Small intestine (tissue), 16 donors: ENCODE results near the gene ADAM22. TPM values are rescaled to one million over a fixed set of nuclear protein-coding genes. Genes with fewer than 3 reads are reported as not detected.
"Not testable (repeated sequence)": the region's sequence is repeated elsewhere in the genome, so short reads cannot be mapped to it uniquely, and the experiment has no call there.

ENCODE experiments used
- DNase-seq, 2 donors: peaks; one replicate each; pipeline versions ENCODE4 v3.0.0 to v3.0.0-alpha.2; 2013
- FAIRE-seq: peaks from 2 replicates; lab custom pipeline; 2012; peaks lifted over from hg19 to GRCh38; lab: Jason Lieb, UNC
- H3K27ac ChIP-seq, 3 donors: one replicate each; pipeline ENCODE4 v1.5.1; 2013; ENCODE audit warnings: low read length in 2 of 3, mild to moderate bottlenecking in 2 of 3, control low read depth in 1 of 3, inconsistent platforms in 1 of 3, low read depth in 1 of 3, moderate library complexity in 1 of 3
- H3K27me3 ChIP-seq, 3 donors: one replicate each; pipeline ENCODE4 v1.6.1; 2013; ENCODE audit warnings: low read length in 3 of 3, inconsistent platforms in 1 of 3; ENCODE audit not compliant: control insufficient read depth in 3 of 3, insufficient read depth in 3 of 3
- H3K36me3 ChIP-seq, 3 donors: one replicate each; pipeline ENCODE4 v1.6.1; 2013; ENCODE audit warnings: low read length in 3 of 3, inconsistent platforms in 1 of 3, low read depth in 1 of 3, mild to moderate bottlenecking in 1 of 3, moderate library complexity in 1 of 3; ENCODE audit not compliant: control insufficient read depth in 3 of 3, insufficient read depth in 2 of 3
- H3K4me1 ChIP-seq, 3 donors: one replicate each; pipeline ENCODE4 v1.6.1; 2013; ENCODE audit warnings: low read length in 2 of 3, inconsistent platforms in 1 of 3, low read depth in 1 of 3, mild to moderate bottlenecking in 1 of 3, moderate library complexity in 1 of 3; ENCODE audit not compliant: control insufficient read depth in 3 of 3, insufficient read depth in 2 of 3
- H3K4me3 ChIP-seq, 3 donors: one replicate each; pipeline ENCODE4 v1.5.1; 2013; ENCODE audit warnings: low read length in 3 of 3, control low read depth in 1 of 3, inconsistent platforms in 1 of 3, low read depth in 1 of 3, mild to moderate bottlenecking in 1 of 3, moderate library complexity in 1 of 3
- H3K9me3 ChIP-seq, 2 donors: one replicate each; pipeline ENCODE4 v1.6.1; 2013; ENCODE audit warnings: low read depth in 1 of 2, low read length in 1 of 2; ENCODE audit not compliant: control insufficient read depth in 2 of 2, insufficient read depth in 1 of 2
- WGBS, 3 donors: extraction: QIAGEN DNeasy Blood & Tissue Kit; methylation state at CpG; one replicate each; pipeline ENCODE4 v1.1.7; 2013; 5-methylcytosine and 5-hydroxymethylcytosine counted together
- long read RNA-seq, 10 donors: transcript quantifications; one replicate each; lab custom pipeline, GENCODE V29; 2026
- polyA plus RNA-seq, 4 donors: library from polyadenylated mRNA; stranded (reverse) in 3 of 4; unstranded in 1 of 4; fragments of 200-250 nt in 3 of 4; fragments of 120-200 nt in 1 of 4; gene quantifications; one replicate each; pipeline versions ENCODE4 v1.2.1 to v1.2.3, GENCODE V29; 2013
- donor health status: healthy with polysubstance abuse.
- donor health status: control.
- donor health status: control.
- donor health status: Bipolar disorder and iron deficiency.
- donor health status: healthy.

Gene ADAM22, protein sequence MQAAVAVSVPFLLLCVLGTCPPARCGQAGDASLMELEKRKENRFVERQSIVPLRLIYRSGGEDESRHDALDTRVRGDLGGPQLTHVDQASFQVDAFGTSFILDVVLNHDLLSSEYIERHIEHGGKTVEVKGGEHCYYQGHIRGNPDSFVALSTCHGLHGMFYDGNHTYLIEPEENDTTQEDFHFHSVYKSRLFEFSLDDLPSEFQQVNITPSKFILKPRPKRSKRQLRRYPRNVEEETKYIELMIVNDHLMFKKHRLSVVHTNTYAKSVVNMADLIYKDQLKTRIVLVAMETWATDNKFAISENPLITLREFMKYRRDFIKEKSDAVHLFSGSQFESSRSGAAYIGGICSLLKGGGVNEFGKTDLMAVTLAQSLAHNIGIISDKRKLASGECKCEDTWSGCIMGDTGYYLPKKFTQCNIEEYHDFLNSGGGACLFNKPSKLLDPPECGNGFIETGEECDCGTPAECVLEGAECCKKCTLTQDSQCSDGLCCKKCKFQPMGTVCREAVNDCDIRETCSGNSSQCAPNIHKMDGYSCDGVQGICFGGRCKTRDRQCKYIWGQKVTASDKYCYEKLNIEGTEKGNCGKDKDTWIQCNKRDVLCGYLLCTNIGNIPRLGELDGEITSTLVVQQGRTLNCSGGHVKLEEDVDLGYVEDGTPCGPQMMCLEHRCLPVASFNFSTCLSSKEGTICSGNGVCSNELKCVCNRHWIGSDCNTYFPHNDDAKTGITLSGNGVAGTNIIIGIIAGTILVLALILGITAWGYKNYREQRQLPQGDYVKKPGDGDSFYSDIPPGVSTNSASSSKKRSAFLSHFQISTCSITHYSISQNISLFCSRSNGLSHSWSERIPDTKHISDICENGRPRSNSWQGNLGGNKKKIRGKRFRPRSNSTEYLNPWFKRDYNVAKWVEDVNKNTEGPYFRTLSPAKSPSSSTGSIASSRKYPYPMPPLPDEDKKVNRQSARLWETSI
- polyA plus RNA-seq = 1 to 10 TPM in 1 of 4 donors, under 1 TPM in 1, not detected in 2; 0.94 to 7.6 TPM
- long read RNA-seq, donor 1 = 0 reads
- long read RNA-seq, donor 2 = 0 reads
- long read RNA-seq, donor 3 = 0 reads
- long read RNA-seq, donor 4 = 0 reads
- long read RNA-seq, donor 5 = 0 reads
- long read RNA-seq, donor 6, partial matches to known transcripts = 419 of 577 reads
- long read RNA-seq, donor 6, other reads (novel, unspliced or antisense) = 158 of 577 reads
- long read RNA-seq, donor 7 = 0 reads
- long read RNA-seq, donor 8 = 0 reads
- long read RNA-seq, donor 9 = 0 reads
- long read RNA-seq, donor 10, partial matches to known transcripts = 453 of 749 reads
- long read RNA-seq, donor 10, other reads (novel, unspliced or antisense) = 296 of 749 reads

DNA sequence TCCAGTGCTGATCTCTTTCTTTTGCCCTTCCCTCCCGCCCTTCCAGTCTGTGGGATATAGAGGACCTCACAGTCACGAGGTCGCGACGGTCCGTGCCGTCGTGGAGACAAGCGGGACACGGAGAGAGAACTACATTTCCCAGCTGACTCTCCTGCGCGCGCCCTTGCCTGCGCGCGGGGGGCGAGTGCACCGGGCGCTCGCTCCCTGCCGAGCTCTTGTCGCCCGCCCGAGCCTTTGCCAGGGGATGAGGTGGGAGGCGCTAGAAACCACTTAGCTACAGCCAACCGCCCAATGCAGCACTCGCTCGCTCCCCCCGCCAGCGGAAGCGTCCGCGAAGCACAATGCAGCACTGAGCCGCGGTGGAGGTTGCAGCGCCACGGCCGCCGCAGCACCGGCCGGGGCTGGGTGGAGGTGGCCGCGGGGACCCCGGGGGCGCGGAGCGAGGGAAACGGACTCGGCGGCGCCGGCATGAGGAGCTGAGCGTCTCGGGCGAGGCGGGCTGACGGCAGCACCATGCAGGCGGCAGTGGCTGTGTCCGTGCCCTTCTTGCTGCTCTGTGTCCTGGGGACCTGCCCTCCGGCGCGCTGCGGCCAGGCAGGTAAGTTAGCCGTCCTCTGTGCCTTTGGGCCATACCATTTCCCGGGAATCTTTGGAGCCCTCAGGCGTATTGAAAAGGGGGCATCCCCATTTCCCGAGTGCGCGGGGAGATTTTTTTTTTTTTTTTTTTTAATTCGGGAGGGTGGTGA is at the start of gene ADAM22:
ADAM22 (plus strand) TSS at position 299 of the 746 bp plus-strand sequence; CDS start at position 514, 215 bp downstream.
- Histone ChIP-seq H3K27ac (peak within 1 kb of the TSS in 1 of 3 donors; percentile 35), H3K36me3 (no peaks in the 10 kb centered on the region), H3K4me1 (peaks cover 2 to 5% (median 3%) of the 10 kb centered on the region in 3 donors), H3K4me3 (peak within 1 kb of the TSS; percentile 61 to 67 (median 64)), H3K9me3 (no peaks in the 10 kb centered on the region), H3K27me3 (peaks cover 0 to 4% (median 2%) of the 10 kb centered on the region in 3 donors)
- DNase-seq (peak; percentile 65 to 95), FAIRE-seq (no peak)
- 0 to 1% (median 0%) methylated on average over 64 to 70 of the region's 70 CpGs for WGBS, 3 donors

DNA sequence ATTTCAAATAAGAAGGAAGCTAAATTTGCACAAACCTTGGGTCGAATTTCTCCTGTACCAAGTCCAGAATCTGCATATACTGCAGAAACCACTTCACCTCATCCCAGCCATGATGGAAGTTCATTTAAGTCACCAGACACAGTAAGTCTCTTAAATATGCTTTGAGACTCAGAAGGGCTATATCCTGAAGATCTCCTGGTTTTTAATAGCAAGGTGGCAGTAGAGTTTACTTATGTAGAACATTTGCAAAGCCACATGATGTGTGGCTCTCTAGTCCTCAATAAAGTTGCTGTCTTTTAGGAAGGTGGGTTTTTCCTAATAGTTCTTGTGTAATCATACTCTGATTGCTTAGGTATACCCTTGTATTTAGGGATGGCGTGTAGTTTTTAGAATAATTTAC is 49.0 kb upstream of the ADAM22 start:
- no peaks in the 10 kb centered on the region for H3K9me3 ChIP-seq
- no peak for DNase-seq

DNA sequence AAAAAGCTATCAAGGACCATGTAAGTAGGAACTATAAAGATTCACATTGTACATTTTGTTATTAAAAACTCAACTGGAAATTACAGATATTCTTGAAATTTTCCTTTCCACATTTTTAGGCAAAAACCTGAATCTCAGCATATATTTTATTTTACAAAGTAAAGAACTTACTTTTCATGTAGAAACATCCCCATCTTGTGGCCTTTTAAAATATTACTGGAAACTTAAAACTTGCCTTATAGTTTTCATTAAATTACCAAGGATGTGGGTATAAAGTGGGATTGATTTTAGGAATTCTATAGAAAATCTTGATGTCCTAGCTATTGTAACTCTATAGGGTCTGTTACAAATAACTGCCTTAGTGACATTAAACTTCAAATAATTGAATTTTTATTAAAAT is 47.2 kb upstream of the ADAM22 start:
- DNase-seq (peak; percentile 35 to 52), FAIRE-seq (peak; percentile 93)
- no peak overlapping the region for H3K4me3 ChIP-seq
- no peaks in the 10 kb centered on the region for H3K27me3 ChIP-seq
- H3K4me1 ChIP-seq = no peaks in the 10 kb centered on the region
- H3K27ac ChIP-seq = no peak overlapping the region
- H3K36me3 ChIP-seq = peaks cover 0 to 14% (median 0%) of the 10 kb centered on the region in 3 donors
- H3K9me3 ChIP-seq = no peaks in the 10 kb centered on the region

More for the DNA sequence above, 49.0 kb upstream of the ADAM22 start:
- H3K4me1 ChIP-seq = no peaks in the 10 kb centered on the region
- 76 to 88% (median 82%) methylated on average over 2 of the region's 2 CpGs for whole genome bisulfite sequencing, 3 donors
- no peak overlapping the region for H3K27ac ChIP-seq
- no peak for FAIRE-seq
- no peaks in the 10 kb centered on the region for H3K27me3 ChIP-seq
- H3K4me3 ChIP-seq = no peak overlapping the region
- H3K36me3 ChIP-seq = peaks cover 0 to 13% (median 0%) of the 10 kb centered on the region in 3 donors

DNA sequence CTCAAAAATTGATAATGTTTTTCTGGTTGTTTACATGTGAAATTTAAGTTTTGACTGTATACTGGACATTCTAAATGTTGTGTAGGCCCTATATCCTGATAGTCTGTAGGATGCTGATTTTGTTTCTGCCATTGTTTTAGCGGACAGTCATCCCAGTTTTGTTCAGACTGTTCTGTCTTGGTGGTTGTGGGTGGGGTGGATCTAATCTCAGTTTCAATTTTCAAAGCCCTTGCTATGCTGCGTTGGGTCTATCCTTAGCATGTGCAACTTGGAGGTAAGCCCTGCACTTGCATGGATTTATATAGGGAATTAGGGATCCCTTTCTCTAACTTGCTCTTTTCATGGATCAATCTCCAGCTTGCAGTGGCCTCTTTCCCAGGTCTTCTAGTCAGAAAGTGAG is 38.7 kb upstream of the ADAM22 start:
- 87 to 95% (median 94%) methylated on average over 2 of the region's 2 CpGs for WGBS, 3 donors
- H3K36me3 ChIP-seq = peaks cover 0 to 9% (median 3%) of the 10 kb centered on the region in 3 donors
- H3K4me3 ChIP-seq = no peak overlapping the region
- no peaks in the 10 kb centered on the region for H3K4me1 ChIP-seq
- H3K27ac ChIP-seq = no peak overlapping the region
- H3K27me3 ChIP-seq = no peaks in the 10 kb centered on the region
- FAIRE-seq = no peak
- no peaks in the 10 kb centered on the region for H3K9me3 ChIP-seq
- DNase-seq = no peak

DNA sequence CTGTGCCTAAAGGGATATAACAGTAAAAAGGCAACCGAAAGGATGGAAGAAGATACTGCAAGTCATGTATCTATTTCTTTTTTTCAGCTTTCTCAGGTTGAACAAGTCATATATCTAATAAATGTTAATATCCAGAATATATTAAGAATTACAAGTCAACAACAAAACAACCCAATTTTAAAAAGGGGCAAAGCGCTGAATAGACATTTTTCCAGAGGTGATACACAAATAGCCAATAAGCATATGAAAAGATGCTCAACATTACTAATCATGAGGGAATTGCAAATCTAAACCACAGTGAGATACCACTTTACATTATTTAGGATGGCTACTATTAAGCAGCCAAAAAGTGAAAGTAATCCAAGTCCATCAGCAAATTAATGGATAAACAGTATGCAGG is 34.8 kb upstream of the ADAM22 start:
- no peaks in the 10 kb centered on the region for H3K27me3 ChIP-seq
- no peak overlapping the region for H3K27ac ChIP-seq
- H3K4me3 ChIP-seq = no peak overlapping the region
- FAIRE-seq = no peak
- DNase-seq = no peak
- H3K9me3 ChIP-seq = no peaks in the 10 kb centered on the region
- no peaks in the 10 kb centered on the region for H3K4me1 ChIP-seq
- H3K36me3 ChIP-seq = peaks cover 1 to 16% (median 3%) of the 10 kb centered on the region in 3 donors
- WGBS, 3 donors = 97 to 100% (median 98%) methylated on average over 2 of the region's 2 CpGs

DNA sequence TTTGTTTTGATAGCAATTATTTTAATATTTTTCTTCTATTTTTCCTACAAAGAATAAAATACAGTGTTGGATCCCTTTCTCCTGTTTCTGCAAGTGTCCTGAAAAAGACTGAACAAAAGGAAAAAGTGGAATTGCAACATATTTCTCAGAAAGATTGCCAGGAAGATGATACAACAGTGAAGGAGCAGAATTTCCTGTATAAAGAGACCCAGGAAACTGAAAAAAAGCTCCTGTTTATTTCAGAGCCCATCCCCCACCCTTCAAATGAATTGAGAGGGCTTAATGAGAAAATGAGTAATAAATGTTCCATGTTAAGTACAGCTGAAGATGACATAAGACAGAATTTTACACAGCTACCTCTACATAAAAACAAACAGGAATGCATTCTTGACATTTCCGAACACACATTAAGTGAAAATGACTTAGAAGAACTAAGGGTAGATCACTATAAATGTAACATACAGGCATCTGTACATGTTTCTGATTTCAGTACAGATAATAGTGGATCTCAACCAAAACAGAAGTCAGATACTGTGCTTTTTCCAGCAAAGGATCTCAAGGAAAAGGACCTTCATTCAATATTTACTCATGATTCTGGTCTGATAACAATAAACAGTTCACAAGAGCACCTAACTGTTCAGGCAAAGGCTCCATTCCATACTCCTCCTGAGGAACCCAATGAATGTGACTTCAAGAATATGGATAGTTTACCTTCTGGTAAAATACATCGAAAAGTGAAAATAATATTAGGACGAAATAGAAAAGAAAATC is 26.7 kb upstream of the ADAM22 start:
- H3K4me3 ChIP-seq, FAIRE-seq, DNase-seq, H3K27ac ChIP-seq, H3K4me1 ChIP-seq, H3K9me3 ChIP-seq, H3K27me3 ChIP-seq: not testable (repeated sequence)
- 95 to 98% (median 96%) methylated on average over 3 of the region's 3 CpGs for WGBS, 3 donors
- H3K36me3 ChIP-seq = peaks cover 0 to 20% (median 1%) of the 10 kb centered on the region in 3 donors

DNA sequence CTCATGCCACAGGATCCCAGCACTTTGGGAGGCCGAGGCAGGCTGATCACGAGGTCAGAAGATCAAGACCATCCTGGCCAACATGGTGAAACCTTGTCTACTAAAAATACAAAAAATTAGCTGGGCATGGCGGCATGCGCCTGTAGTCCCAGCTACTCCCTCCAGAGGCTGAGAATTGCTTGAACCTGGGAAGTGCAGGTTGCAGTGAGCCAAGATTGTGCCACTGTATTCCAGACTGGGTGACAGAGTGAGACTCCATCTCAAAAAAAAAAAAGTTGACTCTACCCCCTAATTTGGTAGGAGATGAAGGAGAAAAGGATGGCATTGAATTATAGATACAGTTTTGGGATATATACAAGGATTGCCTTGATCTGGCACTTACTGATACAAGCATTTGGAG is 25.2 kb upstream of the ADAM22 start:
- not testable (repeated sequence) for H3K9me3 ChIP-seq, H3K27ac ChIP-seq, FAIRE-seq, DNase-seq, H3K27me3 ChIP-seq, H3K4me3 ChIP-seq, H3K4me1 ChIP-seq
- peaks cover 0 to 13% (median 0%) of the 10 kb centered on the region in 3 donors for H3K36me3 ChIP-seq
- WGBS, 3 donors = 98 to 99% (median 99%) methylated on average over 4 of the region's 4 CpGs
